Activated CD4-positive, alpha-beta T cell treated with anti-CD3 and anti-CD28 coated beads, Interleukin-2, amount 50 U/mL, for 24 hours (primary cell): ENCODE results near the gene SDF4.
A peak's percentile ranks its signal among the peaks of the same experiment; 100 is the strongest.

Source experiments
- DNase-seq, 2 donors: peaks; one replicate each; pipeline ENCODE4 v3.0.0-alpha.2; 2020; ENCODE audit warnings: low read depth in 1 of 2, low spot score in 1 of 2

Gene SDF4, protein sequence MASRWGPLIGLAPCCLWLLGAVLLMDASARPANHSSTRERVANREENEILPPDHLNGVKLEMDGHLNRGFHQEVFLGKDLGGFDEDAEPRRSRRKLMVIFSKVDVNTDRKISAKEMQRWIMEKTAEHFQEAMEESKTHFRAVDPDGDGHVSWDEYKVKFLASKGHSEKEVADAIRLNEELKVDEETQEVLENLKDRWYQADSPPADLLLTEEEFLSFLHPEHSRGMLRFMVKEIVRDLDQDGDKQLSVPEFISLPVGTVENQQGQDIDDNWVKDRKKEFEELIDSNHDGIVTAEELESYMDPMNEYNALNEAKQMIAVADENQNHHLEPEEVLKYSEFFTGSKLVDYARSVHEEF

GRCh38 chr1:1231400-1232207 is at the start of gene SDF4:
SDF4 (minus strand) TSS chr1:1232001; CDS start chr1:1228772, 3,229 bp downstream.
- DNase-seq = peak; percentile 88 to 94

GRCh38 chr1:1280782-1281481 is 49.1 kb upstream of the SDF4 start:
- no peak for DNase-seq

DNA sequence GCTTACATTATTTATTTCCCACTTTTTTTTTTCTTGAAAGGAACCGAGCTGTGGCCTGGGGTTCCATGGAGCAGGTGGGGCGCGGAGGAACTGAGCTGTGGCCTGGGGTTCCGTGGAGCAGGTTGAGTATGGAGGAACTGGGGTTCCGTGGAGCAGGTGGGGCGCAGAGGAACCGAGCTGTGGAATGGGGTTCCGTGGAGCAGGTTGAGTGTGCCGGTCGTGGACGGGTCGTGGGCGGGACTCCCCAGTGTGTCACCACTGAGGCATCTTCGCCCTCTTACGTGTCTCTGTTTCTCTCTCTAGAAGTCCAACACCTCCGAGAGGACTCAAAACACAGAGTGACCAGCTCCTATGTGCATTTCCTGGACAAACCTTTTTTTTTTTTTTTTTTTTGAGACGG is 47.2 kb upstream of the SDF4 start:
- no peak for DNase-seq

DNA sequence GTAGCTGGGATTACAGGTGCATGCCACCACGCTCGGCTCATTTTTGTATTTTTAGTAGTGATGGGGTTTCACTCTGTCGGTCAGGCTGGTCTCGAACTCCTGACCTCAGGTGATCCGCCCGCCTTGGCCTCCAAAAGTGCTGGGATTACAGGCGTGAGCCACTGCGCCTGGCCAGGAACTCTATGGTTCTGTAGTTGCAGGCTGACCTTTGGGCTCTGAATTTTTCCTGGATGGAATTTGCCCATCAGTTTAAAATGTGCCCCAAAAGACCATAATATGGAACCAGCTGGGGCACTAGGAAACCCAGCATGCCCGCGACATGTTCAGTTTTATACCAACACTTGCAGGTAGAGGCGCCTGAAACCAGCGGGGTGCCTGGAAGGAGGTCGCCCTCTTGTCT is 46.8 kb upstream of the SDF4 start:
- no peak for DNase-seq

DNA sequence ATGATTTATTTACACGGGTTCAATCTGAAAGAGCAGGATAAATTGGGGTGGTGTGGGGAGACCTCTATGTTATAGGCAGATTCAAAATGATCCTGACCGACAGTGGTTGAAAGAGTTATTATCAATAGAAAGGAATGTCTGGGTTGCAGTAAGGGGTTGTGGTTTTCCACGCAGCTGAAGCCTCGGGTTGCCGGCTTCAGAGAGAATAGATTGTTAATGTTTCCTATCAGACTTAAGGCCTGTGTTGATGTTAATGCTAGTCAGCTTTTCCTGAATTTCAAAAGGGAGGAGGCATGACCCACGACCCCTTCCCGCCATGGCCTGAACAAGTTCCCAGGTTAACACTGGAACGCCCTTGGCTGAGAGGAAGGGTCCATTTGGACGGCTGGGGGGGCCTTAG is 44.0 kb upstream of the SDF4 start:
- DNase-seq = no peak

DNA sequence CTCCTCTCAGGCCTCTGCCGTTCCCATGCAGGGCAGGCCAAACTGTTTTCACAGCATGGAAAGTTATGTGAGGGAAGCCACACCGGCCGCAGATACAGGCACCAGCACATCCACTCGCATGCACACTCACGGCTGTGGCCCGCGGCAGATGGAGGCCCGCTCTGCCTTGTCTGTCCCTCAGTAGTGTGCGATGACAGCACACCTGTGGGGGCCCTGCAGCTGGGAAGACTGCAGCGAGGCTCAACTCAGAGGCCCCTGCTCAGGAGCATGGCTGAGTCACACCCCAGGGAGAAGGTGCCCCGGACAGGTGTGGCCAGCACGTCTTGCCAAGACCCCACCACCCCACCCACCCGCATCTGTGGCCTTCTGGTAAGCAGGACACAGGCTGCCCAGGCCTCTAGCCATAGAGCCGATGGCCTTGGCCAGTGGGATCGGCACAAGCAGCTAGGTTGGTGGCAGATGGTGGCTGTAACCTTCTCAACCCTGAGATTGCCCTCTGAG is 43.2 kb upstream of the SDF4 start:
- no peak for DNase-seq

- DNase-seq = no peak
These were observed 42.6 kb upstream of the SDF4 start for GRCh38 chr1:1274299-1274930.

GRCh38 chr1:1273512-1274298 is 41.9 kb upstream of the SDF4 start, which contains the start of gene UBE2J2:
UBE2J2 (minus strand) TSS chr1:1273854; CDS start chr1:1267992, 5,862 bp downstream.
- peak; percentile 84 to 92 for DNase-seq

DNA sequence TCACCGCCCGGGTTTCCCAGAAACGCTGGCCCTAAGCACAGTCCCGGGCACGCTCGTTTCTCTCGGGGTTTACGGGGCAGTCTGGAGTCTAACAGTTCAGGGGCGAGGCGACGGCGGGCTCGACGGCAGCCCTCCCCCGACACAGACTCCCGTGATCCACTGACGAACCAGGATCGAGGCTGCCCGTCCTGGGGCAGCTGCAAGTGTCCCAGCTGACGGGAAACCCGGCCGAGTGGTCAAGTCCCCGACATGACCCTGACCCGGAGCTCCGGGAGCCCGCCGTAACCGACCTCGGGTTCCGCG is 41.4 kb upstream of the SDF4 start:
- no peak for DNase-seq

DNA sequence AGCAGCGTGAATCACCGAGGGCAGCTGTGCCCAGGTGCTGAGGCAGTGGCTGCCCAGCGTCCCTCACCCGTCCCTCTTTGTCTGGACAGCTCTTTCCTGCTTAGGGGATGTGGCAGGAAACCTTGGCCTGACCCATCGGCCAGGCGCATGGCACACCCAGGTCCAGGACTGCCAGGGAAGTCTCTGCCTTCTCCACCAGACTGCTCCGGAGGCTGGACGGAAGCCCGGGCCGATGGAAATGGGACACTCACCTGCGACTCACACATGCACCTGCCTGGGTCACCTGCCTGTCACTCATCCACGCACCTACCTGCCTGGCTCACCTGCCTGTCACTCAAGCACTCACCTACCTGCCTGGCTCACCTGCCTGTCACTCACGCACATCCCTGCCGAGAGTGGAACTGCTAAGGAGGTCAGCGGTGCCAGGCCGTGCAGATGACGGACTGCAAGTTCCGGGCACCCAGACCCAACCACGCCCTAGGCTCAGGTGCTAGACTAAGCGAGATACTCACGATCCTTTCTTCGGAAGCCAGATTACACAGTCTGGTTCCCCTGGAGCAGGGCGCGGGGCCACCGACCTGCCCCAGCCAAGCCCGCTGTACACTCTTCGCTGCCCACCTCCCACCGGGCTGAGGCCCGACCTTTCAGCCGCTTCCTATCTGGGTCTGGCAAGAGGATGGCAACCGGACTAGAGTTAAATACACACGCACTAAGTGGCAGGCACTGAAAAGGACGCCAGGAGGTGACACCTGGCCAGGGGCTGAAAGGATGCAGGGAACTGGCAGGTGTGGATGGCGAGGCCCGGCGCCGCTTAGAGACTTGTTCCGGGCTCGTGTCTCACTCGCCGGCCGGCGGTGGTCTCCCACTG is 40.8 kb upstream of the SDF4 start:
- no peak for DNase-seq

DNA sequence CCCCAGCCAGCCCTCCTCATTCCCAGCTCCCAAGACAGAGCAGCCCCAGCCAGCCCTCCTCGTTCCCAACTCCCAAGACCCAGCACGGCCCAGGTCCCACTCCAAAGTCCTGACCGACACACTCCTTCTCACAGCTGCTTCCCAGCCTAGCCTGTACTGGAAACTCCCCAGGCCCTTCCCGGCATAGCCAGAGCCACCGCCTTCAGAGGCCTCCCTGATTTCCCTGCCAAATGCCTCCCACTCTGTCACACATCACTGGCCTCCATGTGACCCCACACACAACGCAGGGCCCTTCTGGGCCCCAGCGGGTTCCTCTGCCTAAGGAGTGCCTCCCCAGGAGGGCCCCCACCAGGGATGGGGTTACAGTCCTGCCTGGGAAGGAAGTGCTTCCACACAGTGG is 39.0 kb upstream of the SDF4 start:
- DNase-seq = no peak

DNA sequence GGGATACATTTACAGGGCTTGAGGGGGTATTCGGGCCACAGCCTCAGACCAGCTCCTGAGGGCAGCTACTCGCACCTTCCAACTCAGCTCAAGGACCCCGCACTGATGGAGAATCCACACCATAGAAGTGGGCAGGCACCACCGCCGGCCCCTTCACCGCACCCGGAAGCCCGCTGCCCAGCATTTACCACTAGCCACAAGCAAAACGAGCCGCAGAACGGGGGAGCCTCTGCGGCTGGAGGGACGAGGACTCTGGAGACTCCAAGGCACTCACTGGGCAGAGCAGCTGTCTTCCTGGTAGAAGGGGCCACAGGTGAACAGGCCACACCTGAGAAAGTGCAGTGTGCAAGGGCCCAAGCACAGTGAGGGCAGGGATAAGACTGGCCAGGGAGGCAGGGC is 36.5 kb upstream of the SDF4 start:
- no peak for DNase-seq

DNA sequence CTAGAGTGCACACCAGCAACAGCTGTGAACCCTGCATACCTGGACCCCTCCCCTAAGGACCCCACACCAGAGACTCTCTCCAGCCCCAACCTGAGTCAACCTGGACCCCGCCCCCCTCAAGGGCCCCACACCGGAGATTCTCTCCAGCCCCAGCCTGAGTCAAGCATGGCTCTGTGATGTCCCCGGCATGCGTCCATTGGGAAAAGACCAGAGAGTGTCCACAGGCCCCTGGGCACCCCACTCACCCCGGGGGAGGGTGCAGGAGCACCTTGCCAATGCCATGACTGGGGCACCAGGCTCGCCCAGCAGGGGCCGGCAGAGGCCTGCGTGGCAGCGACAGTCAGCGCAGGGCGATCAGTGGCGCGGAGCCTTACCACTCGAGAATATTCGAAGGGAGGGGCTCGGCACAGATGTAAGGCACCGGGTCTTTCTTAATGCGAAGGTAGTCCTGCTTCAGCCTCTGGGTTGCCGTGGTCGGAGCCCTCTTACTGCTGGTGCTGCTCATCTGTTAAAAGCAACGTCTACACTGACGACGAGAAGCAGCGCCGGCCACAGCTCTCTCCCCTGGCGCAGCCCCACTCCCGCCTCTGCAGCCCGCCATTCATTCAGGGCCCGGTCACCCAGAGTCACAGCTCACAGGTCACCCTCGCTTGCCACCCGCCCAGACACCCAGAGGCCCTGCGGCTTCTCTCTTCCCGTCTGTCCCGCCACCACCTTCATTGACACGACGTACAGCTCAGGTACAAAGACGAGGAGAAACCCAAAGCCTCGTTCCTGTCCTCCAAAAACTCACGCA is 35.9 kb upstream of the SDF4 start:
- no peak for DNase-seq

DNA sequence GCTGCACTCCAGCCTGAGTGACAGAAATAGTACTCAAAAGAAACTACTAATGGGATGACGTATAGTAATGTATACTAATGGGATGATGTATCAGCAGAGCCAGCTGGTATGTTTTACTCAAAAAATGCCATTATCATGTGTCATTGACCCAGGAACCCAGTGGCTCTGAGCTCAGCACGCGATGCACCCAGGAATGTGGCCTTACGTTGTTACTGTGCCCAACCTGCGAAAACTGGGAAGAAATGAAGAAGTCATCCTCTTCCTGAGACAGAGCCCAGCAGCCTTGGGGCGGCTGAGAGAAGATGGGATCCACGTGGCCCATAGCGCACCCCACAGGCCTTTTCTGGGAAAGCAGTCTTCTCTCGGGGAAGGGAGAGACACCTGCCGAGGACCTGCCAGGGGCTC is 33.1 kb upstream of the SDF4 start:
- DNase-seq = no peak

DNA sequence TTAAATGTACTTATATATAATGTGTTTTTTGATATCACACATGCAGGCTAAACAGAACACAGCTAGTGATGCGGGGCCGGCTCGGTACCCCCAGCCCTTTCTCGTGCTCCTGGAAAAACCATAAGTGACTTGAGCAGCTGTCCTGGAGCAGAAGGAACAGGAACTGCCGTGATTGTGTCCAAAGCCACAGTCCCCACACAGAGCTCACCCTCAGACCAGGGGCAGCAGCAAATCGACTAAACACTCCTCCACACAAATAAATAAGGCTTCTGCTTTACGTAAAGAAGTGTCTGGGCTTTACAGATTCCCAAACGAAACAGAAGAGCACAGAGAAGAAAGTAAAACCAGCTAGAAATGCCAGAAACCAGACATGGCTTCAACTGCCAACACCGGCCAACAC is 32.2 kb upstream of the SDF4 start:
- DNase-seq = no peak

GRCh38 chr1:1262758-1263157 is 31.0 kb upstream of the SDF4 start:
- no peak for DNase-seq

- no peak for DNase-seq
These were observed 30.3 kb upstream of the SDF4 start for GRCh38 chr1:1262071-1262470.

- DNase-seq = no peak
These were observed 29.2 kb upstream of the SDF4 start for GRCh38 chr1:1260843-1261560.
